GM12892 (cell line): ENCODE measurements around the gene LMO1.

Experiments
- POLR2A ChIP-seq: IDR thresholded peaks from 2 replicates; pipeline ENCODE4 v1.6.1; 2011; ENCODE audit warnings: low read depth, low read length, control low read depth
- POLR2AphosphoS5 ChIP-seq: IDR thresholded peaks from 2 replicates; pipeline ENCODE4 v1.6.1; 2011; ENCODE audit warnings: low read depth, low read length, control low read depth

GRCh38 chr11:8261921-8262551, 1.6 kb downstream of the LMO1 start:
- no peak for TF ChIP-seq POLR2AphosphoS5
- TF ChIP-seq POLR2A: no peak
